Omental fat pad (tissue), 4 donors: ENCODE measurements around the gene ZFYVE28. TPM values are rescaled to one million over a fixed set of nuclear protein-coding genes. Genes with fewer than 3 reads are reported as not detected.
A peak's percentile ranks its signal among the peaks of the same experiment; 100 is the strongest.

Source experiments
- ATAC-seq: fragments of 150-250 bp; one replicate; pipeline ENCODE4 v1.9.1; 2016; ENCODE audit warnings: mild to moderate bottlenecking, moderate library complexity; ENCODE audit not compliant: low FRiP score
- DNase-seq: peaks from one replicate; pipeline ENCODE4 v3.0.0-alpha.2; 2019; ENCODE audit warnings: low spot score
- CTCF ChIP-seq, 3 donors: fragments of 450-650 bp; IDR thresholded peaks; one replicate each; pipeline ENCODE4 v1.5.1; 2016 to 2017; ENCODE audit warnings: antibody characterized with exemption in 3 of 3, mild to moderate bottlenecking in 3 of 3, moderate library complexity in 2 of 3
- total RNA-seq, 4 donors: library from RNA; depleted of rRNA; stranded (reverse); fragments of >200 nt; gene quantifications; one replicate each; pipeline ENCODE4 v1.1.0, GENCODE V29; 2016

ZFYVE28 gene
- total RNA-seq, 4 donors from 2014 or later: 7.1 to 24.5 (median 16.7) TPM

- DNase-seq (no peak), ATAC-seq (no peak)
- TF ChIP-seq CTCF (IDR thresholded peaks at IDR 0.05): no peak
These were observed 125.8 kb downstream of the ZFYVE28 start for GRCh38 chr4:2292646-2293108.

DNA sequence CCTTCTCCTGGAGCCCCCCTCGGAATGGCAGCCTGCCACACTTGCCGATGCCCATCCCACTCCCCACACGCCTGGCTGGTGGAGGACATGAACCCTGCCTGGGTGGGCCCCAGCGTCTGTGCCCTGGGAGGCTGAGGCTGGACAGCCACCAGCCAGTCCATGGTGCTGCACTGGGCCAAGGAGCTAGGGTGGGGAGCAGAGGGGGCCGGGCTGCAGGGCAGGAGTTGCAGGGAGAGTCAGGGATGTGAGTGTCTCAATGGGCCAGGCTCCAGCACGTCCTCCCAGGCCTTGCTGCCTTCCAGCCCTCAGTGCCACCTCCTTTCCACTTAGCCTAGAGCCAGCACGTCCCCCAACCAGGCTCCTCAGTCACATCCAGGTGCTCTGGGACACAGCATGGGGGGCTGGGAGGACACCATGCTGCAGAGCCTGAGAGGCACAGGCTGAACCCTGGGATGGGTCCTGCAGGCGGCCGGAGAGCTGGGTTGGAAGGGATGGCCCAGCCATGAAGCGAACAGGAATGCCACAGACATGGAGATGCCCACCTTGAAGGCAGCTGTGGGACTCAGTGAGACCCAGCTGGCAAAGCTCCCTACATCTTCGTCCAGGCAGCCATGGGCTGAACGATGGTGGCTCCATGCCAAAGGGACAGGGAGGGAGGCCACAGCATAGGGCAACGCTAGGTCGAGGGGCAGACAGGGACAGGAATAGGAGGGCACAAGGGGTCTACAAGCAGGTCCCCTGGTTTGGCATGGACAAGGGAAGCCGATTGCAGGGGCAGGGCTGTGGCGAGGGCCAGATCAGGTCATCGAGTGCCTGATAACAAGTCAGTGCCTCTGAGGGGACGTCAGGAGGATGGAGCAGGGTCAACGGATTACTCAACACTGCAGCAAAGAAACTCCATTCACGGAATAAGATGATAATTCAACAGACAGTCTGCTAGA, 126.5 kb downstream of the ZFYVE28 start:
- no peak for TF ChIP-seq CTCF (IDR thresholded peaks at IDR 0.05)
- ATAC-seq (no peak), DNase-seq (no peak)

GRCh38 chr4:2290974-2291704, 127.3 kb downstream of the ZFYVE28 start:
- DNase-seq: no peak
- TF ChIP-seq CTCF (IDR thresholded peaks at IDR 0.05): no peak

DNA sequence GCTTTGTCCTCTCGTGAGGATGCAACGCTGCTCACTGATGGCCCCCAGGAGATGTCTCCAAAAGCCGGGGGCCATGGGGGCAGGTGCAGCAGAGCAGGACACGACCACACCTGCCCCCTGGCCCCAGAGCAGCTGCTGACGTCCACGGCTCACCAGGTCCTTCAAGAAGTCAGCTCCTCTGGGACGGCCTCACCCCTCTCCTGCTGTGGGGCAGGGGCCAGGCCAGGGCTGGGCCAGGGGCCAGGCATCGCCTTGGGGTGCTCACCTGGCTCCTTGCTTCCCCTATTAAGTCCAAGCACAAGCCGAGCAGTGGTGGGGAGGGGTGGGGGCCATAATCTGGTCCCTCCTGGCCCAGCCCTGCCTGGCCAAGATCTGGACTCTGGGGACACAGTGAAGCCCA, 128.0 kb downstream of the ZFYVE28 start:
- no peak for TF ChIP-seq CTCF (IDR thresholded peaks at IDR 0.05)
- ATAC-seq: no peak
- DNase-seq: no peak

More at GRCh38 chr4:2290974-2291704, 127.3 kb downstream of the ZFYVE28 start:
- no peak for ATAC-seq

DNA sequence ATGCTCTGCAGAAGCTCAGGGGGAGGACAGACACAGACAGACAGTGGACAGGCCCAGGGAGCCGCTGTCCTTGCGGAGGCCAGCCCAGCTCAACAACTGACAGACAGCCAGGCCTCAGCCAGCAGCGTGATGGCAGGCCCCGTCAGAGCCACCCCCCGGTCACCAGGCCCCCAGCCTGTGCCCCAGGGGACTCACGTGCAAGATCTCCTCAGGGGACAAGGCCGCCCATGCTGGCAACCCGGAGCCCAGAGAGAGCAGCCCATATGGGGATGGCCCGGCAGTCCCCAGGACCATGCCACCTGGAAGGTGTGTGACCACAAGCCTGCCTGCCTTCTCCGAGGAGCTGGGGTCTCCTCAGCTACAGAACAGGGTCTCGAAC, 128.5 kb downstream of the ZFYVE28 start:
- TF ChIP-seq CTCF (IDR thresholded peaks at IDR 0.05): no peak
- ATAC-seq (no peak), DNase-seq (no peak)

DNA sequence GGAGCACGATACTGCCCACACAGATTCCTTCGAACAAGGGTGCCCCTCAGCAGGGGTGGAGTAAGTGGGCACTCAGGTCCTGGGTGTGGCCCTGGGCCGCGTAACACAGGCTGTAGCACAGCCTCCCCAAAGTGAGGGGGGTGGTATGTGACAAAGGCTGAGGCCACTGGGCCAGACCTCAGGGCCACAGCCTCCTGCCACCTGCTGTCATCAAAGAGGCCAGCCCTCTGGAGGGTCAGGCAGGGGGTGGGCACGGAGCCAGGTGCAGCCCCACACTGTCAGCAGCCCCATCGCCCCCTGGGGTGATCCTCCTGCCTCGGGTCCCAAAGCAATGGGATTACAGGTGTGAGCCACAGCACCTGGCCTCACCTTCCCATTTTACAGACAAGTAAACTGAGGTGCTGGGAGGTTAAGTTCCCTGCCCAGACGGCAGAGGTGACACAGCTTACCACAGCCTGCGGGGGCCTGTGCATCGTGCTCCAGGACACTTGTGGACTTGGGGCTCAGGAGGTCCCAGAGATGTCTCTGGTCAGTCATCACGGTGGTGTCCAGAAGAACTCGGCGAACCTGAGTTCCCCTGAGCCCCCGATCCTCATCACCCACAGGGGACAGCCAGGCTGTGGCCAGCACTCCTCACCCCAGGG, 129.0 kb downstream of the ZFYVE28 start:
- DNase-seq: peak; percentile 8

More for the DNA sequence above, 129.0 kb downstream of the ZFYVE28 start:
- TF ChIP-seq CTCF (IDR thresholded peaks at IDR 0.05): no peak
- ATAC-seq: no peak
